Neural cell (in vitro differentiated cells): ENCODE results near the gene UNC5CL. TPM values are rescaled to one million over a fixed set of nuclear protein-coding genes. Genes with fewer than 3 reads are reported as not detected.
A peak's percentile ranks its signal among the peaks of the same experiment; 100 is the strongest.

Experiments used
- H2AFZ ChIP-seq: fragments of 200-600, 300-800 bp; sonication (generic), shearing (Covaris generic); 2 replicates; pipeline ENCODE4 v1.6.0; 2014; ENCODE audit warnings: low read depth, mild to moderate bottlenecking, antibody characterized with exemption, low read length, moderate library complexity
- H3F3A ChIP-seq: fragments of 200-600 bp; shearing (Covaris generic); 2 replicates; pipeline ENCODE4 v1.6.1; 2016; ENCODE audit warnings: mild to moderate bottlenecking, moderate library complexity, mixed read lengths, antibody characterized with exemption, low read length; ENCODE audit not compliant: insufficient read depth, poor library complexity, severe bottlenecking
- H3K27ac ChIP-seq: fragments of 200-600, 300-800 bp; sonication (generic), shearing (Covaris generic); 2 replicates; pipeline ENCODE4 v1.5.1; 2014; ENCODE audit warnings: mild to moderate bottlenecking, low read length, moderate library complexity
- H3K27me3 ChIP-seq: fragments of 300-800, 200-600 bp; sonication (generic), shearing (Covaris generic); 2 replicates; pipeline ENCODE4 v1.6.0; 2014; ENCODE audit warnings: mild to moderate bottlenecking, low read depth, low read length, moderate library complexity; ENCODE audit not compliant: insufficient read depth
- H3K36me3 ChIP-seq: fragments of 300-800, 200-600 bp; sonication (generic), shearing (Covaris generic); 2 replicates; pipeline ENCODE4 v1.5.1; 2014; ENCODE audit warnings: mild to moderate bottlenecking, antibody characterized with exemption, low read length, moderate library complexity; ENCODE audit not compliant: insufficient read depth
- H3K4me2 ChIP-seq: fragments of 300-800, 200-600 bp; sonication (generic), shearing (Covaris generic); 2 replicates; pipeline ENCODE4 v1.6.0; 2014; ENCODE audit warnings: mild to moderate bottlenecking, low read length
- H3K4me3 ChIP-seq: fragments of 300-800, 200-600 bp; sonication (generic), shearing (Covaris generic); 2 replicates; pipeline ENCODE4 v1.5.1; 2014; ENCODE audit warnings: mild to moderate bottlenecking, low read length, moderate library complexity
- H3K79me2 ChIP-seq: fragments of 200-600 bp; shearing (Covaris generic); replicated peaks from 2 replicates; pipeline ENCODE4 v1.6.0; 2014; ENCODE audit warnings: mild to moderate bottlenecking, low read length, moderate library complexity; ENCODE audit not compliant: insufficient read depth
- H3K9ac ChIP-seq: fragments of 300-800, 200-600 bp; sonication (generic), shearing (Covaris generic); 2 replicates; pipeline ENCODE4 v1.6.1; 2016; ENCODE audit warnings: mild to moderate bottlenecking, low read length, mixed read lengths
- H3K9me2 ChIP-seq: fragments of 200-600 bp; shearing (Covaris generic); 2 replicates; pipeline ENCODE4 v1.6.1; 2016; ENCODE audit warnings: mild to moderate bottlenecking, low read length, mixed read lengths; ENCODE audit not compliant: insufficient read depth
- H3K9me3 ChIP-seq: fragments of 200-600, 300-800 bp; sonication (generic), shearing (Covaris generic); 2 replicates; pipeline ENCODE4 v1.6.1; 2016; ENCODE audit warnings: mild to moderate bottlenecking, mixed run types, low read length, moderate library complexity, mixed read lengths
- H4K20me1 ChIP-seq: fragments of 200-600 bp; shearing (Covaris generic); 2 replicates; pipeline ENCODE4 v1.6.1; 2016; ENCODE audit warnings: mild to moderate bottlenecking, mixed run types; ENCODE audit not compliant: insufficient read depth
- EZH2 ChIP-seq: fragments of 200-600, 300-800 bp; shearing (Covaris generic), sonication (generic); IDR thresholded peaks from 2 replicates; pipeline ENCODE4 v1.6.1; 2014; ENCODE audit warnings: antibody characterized with exemption, low read length, borderline replicate concordance, mild to moderate bottlenecking; ENCODE audit not compliant: insufficient read depth, poor library complexity, severe bottlenecking
- MXI1 ChIP-seq: fragments of 450-650 bp; conservative IDR thresholded peaks from 2 replicates; pipeline ENCODE4 v1.6.1; 2014; ENCODE audit warnings: antibody characterized with exemption, mild to moderate bottlenecking; ENCODE audit not compliant: poor library complexity, severe bottlenecking
- RAD21 ChIP-seq: fragments of 450-650 bp; conservative IDR thresholded peaks from 2 replicates; pipeline ENCODE4 v1.6.1; 2014; ENCODE audit warnings: antibody characterized with exemption, mild to moderate bottlenecking, moderate library complexity
- SMC3 ChIP-seq: fragments of 450-650 bp; conservative IDR thresholded peaks from 2 replicates; pipeline ENCODE4 v1.6.1; 2014; ENCODE audit warnings: antibody characterized with exemption, mild to moderate bottlenecking, moderate library complexity; ENCODE audit not compliant: poor library complexity
- TAF1 ChIP-seq: IDR thresholded peaks from 2 replicates; pipeline ENCODE4 v1.6.1; 2012; ENCODE audit warnings: low read depth
- polyA minus RNA-seq: library from RNA; depleted of rRNA, polyadenylated mRNA; stranded (reverse); fragments of >200 nt; gene quantifications from 2 replicates; pipeline ENCODE4 v1.2.3, GENCODE V29; 2014
- polyA plus RNA-seq: library from polyadenylated mRNA; depleted of rRNA; stranded (reverse); fragments of >200 nt; gene quantifications from 2 replicates; pipeline ENCODE4 v1.2.3, GENCODE V29; 2014
- TF ChIP-seq, protein P1 (sequence below): fragments of 450-650 bp; IDR thresholded peaks from 2 replicates; pipeline ENCODE4 v1.5.1; 2014; ENCODE audit warnings: antibody characterized with exemption, mild to moderate bottlenecking, moderate library complexity; ENCODE audit not compliant: poor library complexity, severe bottlenecking
- TF ChIP-seq, protein P2 (sequence below): IDR thresholded peaks from 2 replicates; pipeline ENCODE4 v1.6.1; 2012; ENCODE audit warnings: borderline replicate concordance

The UNC5CL gene, protein sequence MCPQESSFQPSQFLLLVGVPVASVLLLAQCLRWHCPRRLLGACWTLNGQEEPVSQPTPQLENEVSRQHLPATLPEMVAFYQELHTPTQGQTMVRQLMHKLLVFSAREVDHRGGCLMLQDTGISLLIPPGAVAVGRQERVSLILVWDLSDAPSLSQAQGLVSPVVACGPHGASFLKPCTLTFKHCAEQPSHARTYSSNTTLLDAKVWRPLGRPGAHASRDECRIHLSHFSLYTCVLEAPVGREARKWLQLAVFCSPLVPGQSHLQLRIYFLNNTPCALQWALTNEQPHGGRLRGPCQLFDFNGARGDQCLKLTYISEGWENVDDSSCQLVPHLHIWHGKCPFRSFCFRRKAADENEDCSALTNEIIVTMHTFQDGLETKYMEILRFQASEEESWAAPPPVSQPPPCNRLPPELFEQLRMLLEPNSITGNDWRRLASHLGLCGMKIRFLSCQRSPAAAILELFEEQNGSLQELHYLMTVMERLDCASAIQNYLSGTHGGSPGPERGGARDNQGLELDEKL
- polyA plus RNA-seq = 1.0 and 2.6 TPM in 2 replicates
- polyA minus RNA-seq = 0.69 and 0.73 TPM in 2 replicates

DNA sequence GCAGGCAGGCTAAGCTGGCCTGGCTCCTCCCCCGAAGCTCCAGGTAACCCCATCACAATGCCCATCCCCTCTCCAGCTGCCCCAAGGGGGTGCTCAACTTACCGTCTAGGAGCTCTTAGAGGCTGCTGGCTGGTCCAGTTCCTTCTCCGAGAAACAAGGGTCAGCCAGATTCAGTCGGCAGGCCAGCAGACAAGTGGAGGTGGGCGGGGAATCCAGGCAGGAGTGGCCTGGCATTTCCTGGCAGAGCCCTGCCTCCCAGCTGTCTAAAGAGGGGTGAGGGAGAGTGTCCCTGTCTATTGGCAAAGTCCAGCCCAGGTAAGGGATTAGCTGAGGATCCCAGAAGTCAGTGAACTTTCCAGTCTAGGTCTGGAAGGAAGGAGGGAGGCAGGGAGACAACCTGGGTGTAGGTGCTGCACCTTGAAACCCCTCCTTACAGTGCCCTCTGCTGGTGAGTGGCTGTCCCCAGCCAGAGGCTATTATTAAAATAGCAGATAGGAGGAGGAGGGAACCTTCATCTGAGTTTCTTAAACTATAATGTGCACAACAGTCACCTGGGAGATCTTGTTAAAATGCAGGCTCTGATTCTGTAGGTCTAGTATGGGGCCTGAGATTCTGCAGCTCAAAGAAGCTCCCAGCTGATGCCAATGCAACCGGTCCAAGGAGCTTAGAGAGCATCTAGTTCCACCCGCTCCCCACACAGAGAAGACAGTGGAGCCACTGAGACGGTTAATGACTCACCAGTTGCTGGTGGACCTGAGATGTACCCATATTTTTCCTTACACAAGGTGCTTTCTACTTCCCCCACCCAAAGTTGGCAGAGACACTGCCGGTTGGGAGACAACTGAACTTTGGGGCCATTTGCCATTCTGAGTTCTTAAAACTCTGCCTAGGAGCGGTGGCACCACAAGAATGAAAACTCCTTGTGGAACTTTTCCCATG is at the start of gene UNC5CL:
Gene UNC5CL, minus strand, starts transcription at position 162 of the 939 bp plus-strand sequence. CDS start 4,147 bp downstream, outside the sequence.
- no peak within 1 kb of the TSS for H3K4me2 ChIP-seq
- no peak within 1 kb of the TSS for H2AFZ ChIP-seq
- H3K9me3 ChIP-seq = no peaks in the 10 kb centered on the region
- no peaks in the 10 kb centered on the region for H3K36me3 ChIP-seq
- no peaks in the 10 kb centered on the region for H3K27me3 ChIP-seq
- H3K27ac ChIP-seq = no peak within 1 kb of the TSS
- H3K79me2 ChIP-seq = no peaks in the 10 kb centered on the region
- no peaks in the 10 kb centered on the region for H3K9me2 ChIP-seq
- H3K9ac ChIP-seq = no peak within 1 kb of the TSS
- H3K4me3 ChIP-seq = no peak within 1 kb of the TSS
- H4K20me1 ChIP-seq = no peaks in the 10 kb centered on the region
- TF ChIP-seq RAD21 = peak; percentile 26
- TF ChIP-seq, protein P1, sequence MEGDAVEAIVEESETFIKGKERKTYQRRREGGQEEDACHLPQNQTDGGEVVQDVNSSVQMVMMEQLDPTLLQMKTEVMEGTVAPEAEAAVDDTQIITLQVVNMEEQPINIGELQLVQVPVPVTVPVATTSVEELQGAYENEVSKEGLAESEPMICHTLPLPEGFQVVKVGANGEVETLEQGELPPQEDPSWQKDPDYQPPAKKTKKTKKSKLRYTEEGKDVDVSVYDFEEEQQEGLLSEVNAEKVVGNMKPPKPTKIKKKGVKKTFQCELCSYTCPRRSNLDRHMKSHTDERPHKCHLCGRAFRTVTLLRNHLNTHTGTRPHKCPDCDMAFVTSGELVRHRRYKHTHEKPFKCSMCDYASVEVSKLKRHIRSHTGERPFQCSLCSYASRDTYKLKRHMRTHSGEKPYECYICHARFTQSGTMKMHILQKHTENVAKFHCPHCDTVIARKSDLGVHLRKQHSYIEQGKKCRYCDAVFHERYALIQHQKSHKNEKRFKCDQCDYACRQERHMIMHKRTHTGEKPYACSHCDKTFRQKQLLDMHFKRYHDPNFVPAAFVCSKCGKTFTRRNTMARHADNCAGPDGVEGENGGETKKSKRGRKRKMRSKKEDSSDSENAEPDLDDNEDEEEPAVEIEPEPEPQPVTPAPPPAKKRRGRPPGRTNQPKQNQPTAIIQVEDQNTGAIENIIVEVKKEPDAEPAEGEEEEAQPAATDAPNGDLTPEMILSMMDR = peak; percentile 44
- TF ChIP-seq EZH2 = no peak
- H3F3A ChIP-seq = no peaks in the 10 kb centered on the region

DNA sequence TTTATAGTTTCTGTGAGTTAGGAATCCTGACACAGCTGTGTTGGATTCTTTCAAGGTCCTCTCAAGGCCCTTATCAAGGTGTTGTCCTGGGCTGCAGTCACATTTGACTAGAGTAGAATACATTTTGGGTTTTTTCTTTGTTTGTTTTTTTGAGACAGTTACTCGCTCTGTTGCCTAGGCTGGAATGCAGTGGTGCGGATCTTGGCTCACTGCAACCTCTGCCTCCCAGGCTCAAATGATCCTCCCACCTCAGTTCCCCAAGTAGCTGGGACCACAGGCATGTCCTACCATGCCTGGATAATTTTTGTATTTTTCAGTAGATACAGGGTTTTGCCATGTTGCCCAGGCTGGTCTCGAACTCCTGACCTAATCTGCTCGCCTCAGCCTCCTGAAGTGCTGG is 49.4 kb upstream of the UNC5CL start:
- Histone ChIP-seq H3K27ac (no peak overlapping the region), H3K27me3 (no peaks in the 10 kb centered on the region), H3K79me2 (no peaks in the 10 kb centered on the region), H3K4me3 (no peak overlapping the region), H3K9me3 (no peaks in the 10 kb centered on the region), H3K9ac (no peak overlapping the region), H3K4me2 (no peak overlapping the region), H4K20me1 (no peaks in the 10 kb centered on the region), H2AFZ (no peak overlapping the region), H3F3A (no peaks in the 10 kb centered on the region), H3K36me3 (peaks cover 19% of the 10 kb centered on the region), H3K9me2 (no peaks in the 10 kb centered on the region)
- TF ChIP-seq TAF1 = no peak
- no peak for TF ChIP-seq RAD21
- TF ChIP-seq, protein P1 = no peak

DNA sequence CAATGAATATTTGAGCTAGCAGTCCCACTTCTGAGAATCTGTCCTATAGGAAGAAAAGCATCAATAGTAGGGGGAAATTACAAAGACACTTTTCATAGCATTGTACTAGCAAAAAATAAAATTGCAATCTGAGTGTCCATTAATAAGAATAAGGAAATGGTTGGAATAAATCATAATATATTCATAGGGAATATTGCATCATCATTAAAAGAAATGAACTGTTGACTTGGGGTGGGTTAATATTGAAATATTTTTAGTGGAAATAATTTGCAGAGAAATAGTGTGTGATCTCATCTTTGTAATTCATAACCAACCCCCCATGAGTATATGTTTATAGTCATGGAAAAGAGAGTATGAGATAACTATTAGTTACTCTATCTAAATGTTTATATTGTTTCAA is 46.2 kb upstream of the UNC5CL start:
- H3K27me3 ChIP-seq = no peaks in the 10 kb centered on the region
- H3K9ac ChIP-seq = no peak overlapping the region
- H3K79me2 ChIP-seq = no peaks in the 10 kb centered on the region
- H3K36me3 ChIP-seq = peaks cover 19% of the 10 kb centered on the region
- no peaks in the 10 kb centered on the region for H4K20me1 ChIP-seq
- H3K9me2 ChIP-seq = no peaks in the 10 kb centered on the region
- H3K4me2 ChIP-seq = no peak overlapping the region
- no peaks in the 10 kb centered on the region for H3F3A ChIP-seq
- no peak overlapping the region for H3K27ac ChIP-seq
- H3K4me3 ChIP-seq = no peak overlapping the region
- no peaks in the 10 kb centered on the region for H3K9me3 ChIP-seq
- no peak overlapping the region for H2AFZ ChIP-seq
- TF ChIP-seq, protein P1 = no peak
- TF ChIP-seq, protein P2, sequence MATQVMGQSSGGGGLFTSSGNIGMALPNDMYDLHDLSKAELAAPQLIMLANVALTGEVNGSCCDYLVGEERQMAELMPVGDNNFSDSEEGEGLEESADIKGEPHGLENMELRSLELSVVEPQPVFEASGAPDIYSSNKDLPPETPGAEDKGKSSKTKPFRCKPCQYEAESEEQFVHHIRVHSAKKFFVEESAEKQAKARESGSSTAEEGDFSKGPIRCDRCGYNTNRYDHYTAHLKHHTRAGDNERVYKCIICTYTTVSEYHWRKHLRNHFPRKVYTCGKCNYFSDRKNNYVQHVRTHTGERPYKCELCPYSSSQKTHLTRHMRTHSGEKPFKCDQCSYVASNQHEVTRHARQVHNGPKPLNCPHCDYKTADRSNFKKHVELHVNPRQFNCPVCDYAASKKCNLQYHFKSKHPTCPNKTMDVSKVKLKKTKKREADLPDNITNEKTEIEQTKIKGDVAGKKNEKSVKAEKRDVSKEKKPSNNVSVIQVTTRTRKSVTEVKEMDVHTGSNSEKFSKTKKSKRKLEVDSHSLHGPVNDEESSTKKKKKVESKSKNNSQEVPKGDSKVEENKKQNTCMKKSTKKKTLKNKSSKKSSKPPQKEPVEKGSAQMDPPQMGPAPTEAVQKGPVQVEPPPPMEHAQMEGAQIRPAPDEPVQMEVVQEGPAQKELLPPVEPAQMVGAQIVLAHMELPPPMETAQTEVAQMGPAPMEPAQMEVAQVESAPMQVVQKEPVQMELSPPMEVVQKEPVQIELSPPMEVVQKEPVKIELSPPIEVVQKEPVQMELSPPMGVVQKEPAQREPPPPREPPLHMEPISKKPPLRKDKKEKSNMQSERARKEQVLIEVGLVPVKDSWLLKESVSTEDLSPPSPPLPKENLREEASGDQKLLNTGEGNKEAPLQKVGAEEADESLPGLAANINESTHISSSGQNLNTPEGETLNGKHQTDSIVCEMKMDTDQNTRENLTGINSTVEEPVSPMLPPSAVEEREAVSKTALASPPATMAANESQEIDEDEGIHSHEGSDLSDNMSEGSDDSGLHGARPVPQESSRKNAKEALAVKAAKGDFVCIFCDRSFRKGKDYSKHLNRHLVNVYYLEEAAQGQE = no peak
- TF ChIP-seq RAD21 (no peak), SMC3 (no peak), EZH2 (no peak), MXI1 (no peak)
